Measurements from ENCODE around the gene VPS4B. TPM values are rescaled to one million over a fixed set of nuclear protein-coding genes. Genes with fewer than 3 reads are reported as not detected.
"Not testable (repeated sequence)": the region's sequence is repeated elsewhere in the genome, so short reads cannot be mapped to it uniquely, and the experiment has no call there.

VPS4B gene
- polyA plus RNA-seq, 3 donors, result 56.9 to 67.3 (median 58.9) TPM

- DNase-seq (ENCODE audit: extremely low read depth in 1 of 11, low read depth in 9 of 11, low spot score in 4 of 11), result no peak
Observed at GRCh38 chr18:63382843-63383242, 39.4 kb downstream of the VPS4B start.

DNA sequence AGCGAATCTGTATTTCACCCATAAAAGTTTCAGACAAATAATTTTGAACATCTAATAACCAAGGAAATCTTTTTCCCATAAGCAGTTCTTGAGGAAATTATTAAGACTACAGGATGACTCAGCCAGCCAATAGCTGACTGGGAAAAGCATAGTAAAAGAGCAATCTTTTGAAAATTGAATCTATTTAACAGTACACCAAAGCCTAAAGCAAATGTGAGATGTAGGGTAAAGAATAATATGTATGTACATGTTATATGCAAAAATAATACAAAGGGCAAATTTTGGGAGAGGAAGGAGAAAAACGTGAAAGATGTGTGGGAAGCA, 42.7 kb downstream of the VPS4B start:
- DNase-seq (ENCODE audit: extremely low read depth in 1 of 11, low read depth in 9 of 11, low spot score in 4 of 11), result no peak

- no peak for DNase-seq (ENCODE audit: extremely low read depth in 1 of 11, low read depth in 9 of 11, low spot score in 4 of 11)
Observed at GRCh38 chr18:63378919-63379638, 43.2 kb downstream of the VPS4B start.

- no peak for DNase-seq (ENCODE audit: extremely low read depth in 1 of 11, low read depth in 9 of 11, low spot score in 4 of 11)
Observed at GRCh38 chr18:63377275-63377980, 44.8 kb downstream of the VPS4B start.

- DNase-seq (ENCODE audit: extremely low read depth in 1 of 11, low read depth in 9 of 11, low spot score in 4 of 11), result no peak
Observed at GRCh38 chr18:63376538-63376937, 45.7 kb downstream of the VPS4B start.

- DNase-seq (ENCODE audit: extremely low read depth in 1 of 11, low read depth in 9 of 11, low spot score in 4 of 11), result no peak
Observed at GRCh38 chr18:63374540-63374939, 47.7 kb downstream of the VPS4B start.

- no peak for DNase-seq (ENCODE audit: extremely low read depth in 1 of 11, low read depth in 9 of 11, low spot score in 4 of 11)
Observed at GRCh38 chr18:63373161-63373560, 49.1 kb downstream of the VPS4B start.

DNA sequence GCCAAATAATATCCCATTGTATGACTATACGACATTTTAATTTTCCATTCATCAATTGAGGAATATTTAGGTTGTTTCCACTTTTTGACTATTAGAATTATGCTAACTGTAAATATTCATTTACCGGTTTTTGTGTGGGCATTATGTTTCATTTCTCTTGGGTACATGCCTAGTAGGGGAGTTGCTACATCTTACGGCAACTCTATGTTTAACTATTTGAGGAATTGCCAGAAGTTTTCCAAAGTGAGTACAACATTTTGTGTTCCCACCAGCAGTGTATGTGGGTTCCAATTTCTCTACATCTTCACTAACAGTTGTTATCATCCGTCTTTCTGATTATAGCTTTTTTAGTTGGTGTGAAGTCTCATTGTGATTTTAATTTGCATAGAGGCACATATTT, 53.7 kb downstream of the VPS4B start:
- no peak for DNase-seq (ENCODE audit: extremely low read depth in 1 of 11, low read depth in 9 of 11, low spot score in 4 of 11)

GRCh38 chr18:63367053-63367953, 55.0 kb downstream of the VPS4B start, which contains the start of gene KDSR:
Gene KDSR, minus strand, starts transcription at chr18:63367206. Its CDS starts 88 bp downstream, at chr18:63367118.
- peak; percentile 92 to 98 (median 97) for DNase-seq (ENCODE audit: extremely low read depth in 1 of 11, low read depth in 9 of 11, low spot score in 4 of 11)

DNA sequence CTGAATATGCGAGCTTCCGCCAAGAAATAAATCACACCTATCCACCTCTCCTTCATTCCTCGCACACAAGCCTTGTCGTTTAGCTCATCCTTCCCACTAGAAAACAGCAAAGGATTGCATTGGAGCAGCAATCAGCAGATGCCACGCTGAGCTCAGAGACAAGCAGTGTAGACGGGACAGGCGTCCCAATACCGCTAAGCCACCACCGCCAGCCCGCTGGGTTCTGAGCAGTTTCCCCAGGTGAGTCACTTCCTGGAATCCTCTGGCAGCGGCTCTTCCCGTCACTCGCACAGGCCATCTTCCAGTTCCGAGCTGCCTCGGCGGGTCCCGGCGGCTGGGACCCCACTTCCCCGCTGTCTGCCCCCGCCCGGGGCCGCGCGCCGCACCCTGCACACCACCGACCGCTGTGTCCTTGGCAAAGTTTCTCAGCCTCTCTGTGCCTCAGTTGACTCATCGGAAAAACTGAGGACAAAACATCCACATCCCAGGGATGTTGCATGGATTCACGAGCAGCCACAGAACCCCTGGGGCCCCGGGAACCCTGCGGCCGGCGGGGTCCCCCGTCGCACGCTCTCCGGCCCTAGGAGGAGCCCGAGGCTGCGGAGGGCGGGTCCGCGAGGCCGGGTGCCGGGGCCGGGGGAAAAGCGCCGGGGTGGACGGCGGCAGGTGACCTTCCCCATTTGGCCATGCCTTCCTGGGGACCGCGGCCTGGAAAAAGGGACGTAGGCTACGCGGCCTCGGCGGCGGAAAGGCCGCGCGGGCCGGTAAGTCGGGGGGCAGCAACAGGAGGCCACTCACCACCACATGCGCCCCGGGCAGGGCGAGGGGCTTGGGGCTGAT, 55.8 kb downstream of the VPS4B start:
- peak in 4 of 11 donors; percentile 15 to 21 (median 16) for DNase-seq (ENCODE audit: extremely low read depth in 1 of 11, low read depth in 9 of 11, low spot score in 4 of 11)

- DNase-seq (ENCODE audit: extremely low read depth in 1 of 11, low read depth in 9 of 11, low spot score in 4 of 11), result peak in 1 of 11 donors; percentile 6
Observed at GRCh38 chr18:63365876-63366212, 56.4 kb downstream of the VPS4B start.

GRCh38 chr18:63363951-63364350, 58.3 kb downstream of the VPS4B start:
- no peak for DNase-seq (ENCODE audit: extremely low read depth in 1 of 11, low read depth in 9 of 11, low spot score in 4 of 11)

DNA sequence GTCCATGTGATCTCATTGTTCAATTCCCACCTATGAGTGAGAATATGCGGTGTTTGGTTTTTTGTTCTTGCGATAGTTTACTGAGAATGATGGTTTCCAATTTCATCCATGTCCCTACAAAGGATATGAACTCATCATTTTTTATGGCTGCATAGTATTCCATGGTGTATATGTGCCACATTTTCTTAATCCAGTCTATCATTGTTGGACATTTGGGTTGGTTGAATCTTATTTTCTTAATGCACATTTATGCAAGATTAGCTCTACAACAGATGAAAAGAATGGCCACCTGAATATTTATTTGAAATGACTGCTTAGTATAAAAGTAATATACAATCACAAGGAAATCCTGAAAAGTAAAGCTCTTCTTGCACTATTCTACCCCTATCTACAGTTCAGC, 58.9 kb downstream of the VPS4B start:
- DNase-seq (ENCODE audit: extremely low read depth in 1 of 11, low read depth in 9 of 11, low spot score in 4 of 11), result not testable (repeated sequence)

DNA sequence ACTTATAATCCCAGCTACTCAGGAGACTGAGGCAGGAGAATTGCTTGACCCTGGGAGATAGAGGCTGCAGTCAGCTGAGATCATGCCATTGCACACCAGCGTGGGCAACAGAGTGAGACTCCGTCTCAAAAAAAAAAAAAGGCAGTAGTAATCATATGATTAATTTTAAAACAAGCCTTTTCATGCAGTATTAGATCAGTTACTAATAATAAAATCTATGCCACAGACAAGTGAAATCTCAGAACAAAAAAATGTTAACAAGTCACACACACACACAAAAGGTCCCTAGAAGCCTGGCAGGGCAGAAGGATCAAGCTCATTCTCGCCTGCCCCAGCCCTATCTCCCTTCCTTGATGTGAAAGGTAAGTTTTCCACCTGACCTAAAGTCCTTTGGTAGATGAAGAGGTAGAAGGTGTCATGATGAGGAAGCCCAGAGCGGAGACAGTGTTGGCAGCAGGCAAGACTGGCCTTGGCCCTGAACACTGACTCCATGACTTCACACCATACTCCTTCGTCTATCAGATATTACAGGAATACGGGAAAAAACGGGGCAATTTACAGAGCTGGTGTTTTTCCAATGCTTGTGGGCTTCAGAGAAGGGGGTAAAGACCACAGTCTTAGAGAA, 65.9 kb downstream of the VPS4B start:
- DNase-seq (ENCODE audit: extremely low read depth in 1 of 11, low read depth in 9 of 11, low spot score in 4 of 11), result no peak

GRCh38 chr18:63350230-63350629, 72.0 kb downstream of the VPS4B start:
- no peak for DNase-seq (ENCODE audit: extremely low read depth in 1 of 11, low read depth in 9 of 11, low spot score in 4 of 11)

DNA sequence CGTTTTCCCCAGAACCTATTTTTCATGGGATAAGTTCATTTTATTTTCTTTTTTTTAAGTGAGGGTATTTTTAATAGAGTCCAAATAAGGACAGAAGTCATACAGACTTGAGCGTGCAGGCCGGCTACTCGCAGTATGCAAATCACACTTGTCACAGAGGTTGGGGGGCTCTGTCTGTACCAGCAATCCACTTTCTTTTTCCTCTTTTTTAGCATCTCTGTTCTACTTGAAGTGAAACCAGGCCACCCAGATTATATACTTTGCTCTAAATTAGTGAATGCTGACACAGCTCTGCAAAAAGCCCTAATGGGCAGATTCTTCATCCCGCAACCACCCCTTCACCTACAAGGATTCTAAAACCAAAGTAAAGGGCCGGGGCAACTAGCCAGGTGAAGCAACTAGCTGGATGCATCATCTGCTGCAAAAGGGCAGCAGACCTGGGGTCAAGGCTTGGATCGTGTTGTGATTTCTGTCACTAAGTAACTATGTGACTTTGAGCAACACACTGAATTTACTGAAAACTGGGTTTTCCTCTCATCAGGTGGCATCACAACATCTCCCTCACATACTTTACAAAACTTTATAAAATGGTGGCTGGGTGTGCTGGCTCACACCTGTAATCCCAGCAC, 73.7 kb downstream of the VPS4B start:
- no peak for DNase-seq (ENCODE audit: extremely low read depth in 1 of 11, low read depth in 9 of 11, low spot score in 4 of 11)

GRCh38 chr18:63346480-63347183, 75.6 kb downstream of the VPS4B start:
- DNase-seq (ENCODE audit: extremely low read depth in 1 of 11, low read depth in 9 of 11, low spot score in 4 of 11), result no peak

- no peak for DNase-seq (ENCODE audit: extremely low read depth in 1 of 11, low read depth in 9 of 11, low spot score in 4 of 11)
Observed at GRCh38 chr18:63346031-63346430, 76.2 kb downstream of the VPS4B start.
